Measurements from ENCODE around the gene CYB5D1.
A peak's percentile ranks its signal among the peaks of the same experiment; 100 is the strongest.

Gene CYB5D1

GRCh38 chr17:7833011-7833794 lies 24.6 kb upstream of the CYB5D1 start:
- H3K4me3 ChIP-seq (ENCODE audit: low read depth, low read length): peak overlapping the region; percentile 81
- ChIA-PET POLR2A (interaction anchor here (0.6 to 1.6 kb wide), 3 partner anchors 9 to 37 kb away, joined by 4 to 12 read pairs (median 7); partner anchors contain the start of gene NAA38), CTCF (interaction anchor here (0.7 to 5.7 kb wide), 18 partner anchors 8 to 224 kb away, joined by 3 to 40 read pairs (median 5); partner anchors contain the start of genes CHD3, NAA38 and WRAP53)
- DNase-seq (ENCODE audit: low read depth, low spot score): no peak
- no peak for TF ChIP-seq CTCF (IDR thresholded peaks at IDR 0.05; ENCODE audit: insufficient read depth, low read length, missing control alignments)

- H3K4me3 ChIP-seq (ENCODE audit: low read depth, low read length): peak within 1 kb of the TSS; percentile 81
- ChIA-PET POLR2A (interaction anchor here (0.6 to 2.3 kb wide), 5 partner anchors 9 to 38 kb away, joined by 3 to 18 read pairs (median 7); partner anchors contain the start of gene NAA38), CTCF (interaction anchor here (1.0 to 5.7 kb wide), 25 partner anchors 8 to 224 kb away, joined by 3 to 40 read pairs (median 6); partner anchors contain the start of genes NAA38 and WRAP53)
- no peak for DNase-seq (ENCODE audit: low read depth, low spot score)
- TF ChIP-seq CTCF (IDR thresholded peaks at IDR 0.05; ENCODE audit: insufficient read depth, low read length, missing control alignments): no peak
Observed at GRCh38 chr17:7833795-7834541, 23.8 kb upstream of the CYB5D1 start, which contains the start of gene KDM6B. Gene KDM6B, plus strand, starts transcription at chr17:7834217. Its CDS starts 11,338 bp downstream, at chr17:7845555.

DNA sequence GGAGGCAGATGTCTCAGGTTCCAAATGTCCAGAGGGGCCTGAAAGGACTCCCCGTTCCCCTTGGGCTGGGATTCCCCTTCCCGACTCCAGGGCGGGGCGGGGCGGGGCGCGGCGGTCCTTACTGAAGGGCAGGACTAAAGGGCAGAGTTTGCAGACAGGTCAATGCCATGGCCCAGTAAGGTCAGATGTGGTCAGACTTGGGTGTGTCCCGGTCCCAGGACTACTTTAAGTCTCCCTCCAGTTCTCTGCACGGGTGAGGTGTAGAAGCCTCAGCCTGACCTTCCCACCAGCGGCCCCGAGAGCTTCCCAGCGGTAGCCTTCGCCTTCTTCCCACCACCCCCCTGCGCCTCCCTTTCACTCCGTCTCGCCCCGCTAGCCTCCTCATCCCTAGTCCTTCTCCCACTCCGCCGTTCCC lies 23.3 kb upstream of the CYB5D1 start:
- POLR2A ChIA-PET: interaction anchor here (0.6 to 3.6 kb wide), 3 partner anchors 9 to 22 kb away, joined by 3 to 23 read pairs (median 18); partner anchors contain the start of gene NAA38
- CTCF ChIA-PET: interaction anchor here (0.6 to 5.7 kb wide), 22 partner anchors 9 to 223 kb away, joined by 3 to 40 read pairs (median 5); partner anchors contain the start of genes KCNAB3 and NAA38
- DNase-seq (ENCODE audit: low read depth, low spot score): no peak
- no peak for TF ChIP-seq CTCF (IDR thresholded peaks at IDR 0.05; ENCODE audit: insufficient read depth, low read length, missing control alignments)
- H3K4me3 ChIP-seq (ENCODE audit: low read depth, low read length): peak overlapping the region; percentile 81

DNA sequence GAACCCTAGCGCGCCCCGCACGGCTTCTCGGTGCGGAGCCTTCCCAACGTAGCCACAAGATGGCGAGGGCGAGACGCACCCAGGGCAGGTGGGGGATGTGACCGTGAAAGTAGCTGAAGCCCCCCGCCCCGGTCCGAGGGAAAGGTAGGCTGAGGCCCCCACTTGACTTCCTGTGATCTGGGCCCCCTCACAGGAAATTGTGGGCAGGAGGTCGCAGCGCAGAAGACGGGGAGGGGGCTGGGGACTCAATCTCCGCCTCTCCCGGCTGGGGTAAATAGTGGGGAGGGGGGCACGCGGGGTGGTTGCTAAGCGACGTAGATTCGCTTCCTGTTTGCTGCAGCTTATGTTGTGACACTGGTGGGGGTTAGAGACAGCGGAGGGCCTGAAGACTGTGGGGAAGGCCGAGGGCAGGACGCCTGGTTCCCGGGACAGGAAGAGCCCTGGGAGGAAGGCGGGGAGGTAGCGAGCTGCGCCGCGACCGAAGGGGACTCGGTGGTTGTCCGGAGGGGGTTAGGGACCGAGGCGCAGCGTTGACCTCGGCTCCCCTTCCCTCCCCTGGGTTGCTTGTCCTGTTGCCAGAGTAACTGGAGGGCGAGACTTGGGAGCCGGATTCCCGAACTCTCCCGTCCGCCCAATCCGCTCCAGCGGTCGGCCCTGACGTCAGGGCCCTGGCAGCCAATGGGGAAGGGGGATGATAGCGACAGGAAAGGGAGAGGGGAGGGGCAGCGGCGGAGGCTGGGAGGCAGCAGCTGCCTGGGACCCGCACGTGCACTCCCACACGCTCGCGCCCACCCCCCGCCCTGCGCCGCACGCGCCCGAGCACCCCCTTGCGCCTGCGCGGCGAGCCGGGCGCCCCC lies 22.6 kb upstream of the CYB5D1 start:
- peak overlapping the region; percentile 83 for H3K4me3 ChIP-seq (ENCODE audit: low read depth, low read length)
- ChIA-PET POLR2A (interaction anchor here (1.0 to 3.6 kb wide), 4 partner anchors 9 to 149 kb away, joined by 3 to 23 read pairs (median 11); partner anchors contain the start of genes NAA38 and TP53), CTCF (interaction anchor here (0.6 to 5.7 kb wide), 26 partner anchors 8 to 222 kb away, joined by 3 to 40 read pairs (median 5); partner anchors contain the start of genes KCNAB3 and NAA38)
- peak; percentile 95 for TF ChIP-seq CTCF (IDR thresholded peaks at IDR 0.05; ENCODE audit: insufficient read depth, low read length, missing control alignments)
- peak; percentile 91 for DNase-seq (ENCODE audit: low read depth, low spot score)

DNA sequence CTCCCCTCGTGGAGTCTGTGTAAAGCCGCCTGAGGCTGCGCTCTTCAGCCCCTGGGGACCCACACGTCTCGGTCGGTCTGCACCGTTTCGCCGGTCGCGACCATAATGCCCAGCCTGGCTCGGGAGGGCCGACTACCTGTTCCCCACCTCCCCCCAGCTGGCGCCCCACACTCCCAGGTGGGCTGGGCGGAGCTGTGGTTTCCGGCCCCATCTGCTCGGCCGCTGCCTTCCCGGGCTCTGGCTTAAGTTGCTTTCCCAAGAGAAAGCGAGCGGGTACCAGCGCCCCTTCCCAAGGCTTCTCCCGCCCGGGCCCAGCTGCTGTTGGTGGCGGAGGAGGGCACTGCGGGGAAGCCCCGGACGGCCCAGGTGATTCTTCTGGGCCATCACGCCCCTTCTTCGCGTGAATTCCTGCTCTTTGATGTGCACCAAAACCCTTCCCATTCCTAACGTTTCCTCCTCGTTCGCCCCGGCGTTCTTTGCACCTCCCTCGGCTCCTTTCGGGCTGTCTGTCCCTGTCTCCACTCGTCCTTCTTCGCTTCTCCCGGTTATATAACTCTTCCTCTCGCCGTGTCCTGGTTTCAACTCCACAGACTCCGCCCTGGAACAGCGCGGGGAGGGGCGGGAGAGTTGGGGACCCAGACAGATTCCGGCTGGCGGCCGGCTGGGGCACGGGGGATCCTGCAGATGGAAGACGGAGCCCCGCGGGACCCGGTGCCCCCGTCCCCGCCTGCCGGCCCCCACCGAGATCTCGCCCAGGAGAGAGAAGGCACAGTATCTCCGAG lies 21.8 kb upstream of the CYB5D1 start:
- H3K4me3 ChIP-seq (ENCODE audit: low read depth, low read length): peak overlapping the region; percentile 83
- no peak for TF ChIP-seq CTCF (IDR thresholded peaks at IDR 0.05; ENCODE audit: insufficient read depth, low read length, missing control alignments)
- no peak for DNase-seq (ENCODE audit: low read depth, low spot score)
- ChIA-PET POLR2A (interaction anchor here (1.0 to 3.6 kb wide), 4 partner anchors 8 to 150 kb away, joined by 3 to 23 read pairs (median 11); partner anchors contain the start of genes NAA38 and TP53), CTCF (interaction anchor here (0.9 to 5.7 kb wide), 15 partner anchors 10 to 221 kb away, joined by 3 to 40 read pairs (median 6); no protein-coding TSS in a partner anchor)

All from AG04449 (cell line).